ENCODE results near the gene FAM120A.

FAM120A gene

GRCh38 chr9:93557366-93558137 lies 106.1 kb downstream of the FAM120A start:
- no peak for DNase-seq

GRCh38 chr9:93558503-93558902 lies 107.0 kb downstream of the FAM120A start:
- DNase-seq: no peak

GRCh38 chr9:93560991-93561390 lies 109.5 kb downstream of the FAM120A start:
- no peak for DNase-seq

- DNase-seq: no peak
These were observed 110.7 kb downstream of the FAM120A start for GRCh38 chr9:93562157-93562556.

- DNase-seq: no peak
These were observed 113.6 kb downstream of the FAM120A start for GRCh38 chr9:93565089-93565488.

- peak; percentile 73 to 99 (median 97) for DNase-seq
These were observed 115.2 kb downstream of the FAM120A start for GRCh38 chr9:93566408-93567270.

- peak in 5 of 56 donors; percentile 26 to 63 (median 44) for DNase-seq
These were observed 115.9 kb downstream of the FAM120A start for GRCh38 chr9:93567271-93567959.

GRCh38 chr9:93568169-93568568 lies 116.7 kb downstream of the FAM120A start:
- DNase-seq: no peak

- no peak for DNase-seq
These were observed 118.2 kb downstream of the FAM120A start for GRCh38 chr9:93569621-93570174.

GRCh38 chr9:93572221-93572620 lies 120.7 kb downstream of the FAM120A start:
- no peak for DNase-seq

GRCh38 chr9:93572636-93573515 lies 121.4 kb downstream of the FAM120A start:
- no peak for DNase-seq

- no peak for DNase-seq
These were observed 122.0 kb downstream of the FAM120A start for GRCh38 chr9:93573516-93573828.

- no peak for DNase-seq
These were observed 122.8 kb downstream of the FAM120A start for GRCh38 chr9:93574091-93574899.

GRCh38 chr9:93574900-93575795 lies 123.7 kb downstream of the FAM120A start:
- DNase-seq: no peak

- peak in 21 of 56 donors; percentile 21 to 72 (median 51) for DNase-seq
These were observed 124.3 kb downstream of the FAM120A start for GRCh38 chr9:93575796-93576257.

GRCh38 chr9:93576258-93577077 lies 125.0 kb downstream of the FAM120A start, which contains the start of gene PHF2:
Gene PHF2 (plus strand): TSS chr9:93576584. CDS start chr9:93576774, 190 bp downstream.
- DNase-seq: peak in 7 of 56 donors; percentile 15 to 67 (median 46)

All from nucleus accumbens (tissue), 56 donors.